ENCODE measurements around the gene ATP10D.
"Not testable (repeated sequence)": the region's sequence is repeated elsewhere in the genome, so short reads cannot be mapped to it uniquely, and the experiment has no call there.

Gene ATP10D

GRCh38 chr4:47528646-47529045 is 43.6 kb downstream of the ATP10D start:
- not testable (repeated sequence) for H3K23ac ChIP-seq (ENCODE audit: low read length)
- WGBS (ENCODE audit: extremely low coverage, insufficient coverage, insufficient read length), result no CpG with 5 or more reads among the region's 3 CpGs

GRCh38 chr4:47530801-47531200 is 45.7 kb downstream of the ATP10D start:
- Histone ChIP-seq H2BK120ac (ENCODE audit: insufficient read depth, low read length, poor library complexity) (peak overlapping the region; percentile 55), H2BK5ac (ENCODE audit: low read depth, low read length, poor library complexity) (peak overlapping the region; percentile 64), H3K9ac (ENCODE audit: low read length) (no peak overlapping the region), H2AK5ac (ENCODE audit: low read length) (no peak overlapping the region), H4K12ac (ENCODE audit: low read depth, low read length) (no peak overlapping the region), H3K36me3 (ENCODE audit: control insufficient read depth in 1 of 2, insufficient read depth in 2 of 2, low read length in 2 of 2) (peaks cover 2 to 12% of the 10 kb centered on the region in 2 experiments), H3K79me1 (ENCODE audit: low read length) (peaks cover 13% of the 10 kb centered on the region), H3K4ac (ENCODE audit: low read depth, low read length) (no peak overlapping the region), H4K8ac (ENCODE audit: low read depth, low read length) (no peak overlapping the region), H3K18ac (ENCODE audit: low read length) (no peak overlapping the region), H3K4me3 (ENCODE audit: low read depth, low read length) (no peak overlapping the region), H3K27ac (ENCODE audit: low read depth, low read length) (peak overlapping the region; percentile 99), H2AFZ (ENCODE audit: insufficient read depth, low read length, poor library complexity) (no peak overlapping the region), H3K14ac (ENCODE audit: low read length) (no peak overlapping the region), H2BK12ac (ENCODE audit: low read length) (no peak overlapping the region), H3K4me1 (ENCODE audit: control insufficient read depth in 1 of 2, insufficient read depth in 2 of 2, low read length in 2 of 2) (peaks cover 9 to 15% of the 10 kb centered on the region in 2 experiments), H3K9me3 (ENCODE audit: insufficient read depth, low read depth, low read length) (no peaks in the 10 kb centered on the region), H4K91ac (ENCODE audit: low read depth, low read length) (peak overlapping the region; percentile 61), H3K23ac (ENCODE audit: low read length) (no peak overlapping the region), H3K27me3 (ENCODE audit: insufficient read depth, low read length) (no peaks in the 10 kb centered on the region), H3K4me2 (ENCODE audit: low read length) (peak overlapping the region; percentile 42), H3K79me2 (ENCODE audit: control insufficient read depth, insufficient read depth, low read length, poor library complexity) (peaks cover 7% of the 10 kb centered on the region)
- DNase-seq, result no peak
- WGBS (ENCODE audit: extremely low coverage, insufficient coverage, insufficient read length), result no CpG with 5 or more reads among the region's 1 CpG

More at GRCh38 chr4:47528646-47529045, 43.6 kb downstream of the ATP10D start:
- H3K9ac ChIP-seq (ENCODE audit: low read length); H3K27me3 ChIP-seq (ENCODE audit: insufficient read depth, low read length); H2AK5ac ChIP-seq (ENCODE audit: low read length); DNase-seq; H3K18ac ChIP-seq (ENCODE audit: low read length); H2BK5ac ChIP-seq (ENCODE audit: low read depth, low read length, poor library complexity); H3K4me2 ChIP-seq (ENCODE audit: low read length); H3K79me2 ChIP-seq (ENCODE audit: control insufficient read depth, insufficient read depth, low read length, poor library complexity); H3K4ac ChIP-seq (ENCODE audit: low read depth, low read length); H2BK12ac ChIP-seq (ENCODE audit: low read length); H4K8ac ChIP-seq (ENCODE audit: low read depth, low read length); H4K91ac ChIP-seq (ENCODE audit: low read depth, low read length); H2AFZ ChIP-seq (ENCODE audit: insufficient read depth, low read length, poor library complexity); H3K14ac ChIP-seq (ENCODE audit: low read length); H3K9me3 ChIP-seq (ENCODE audit: insufficient read depth, low read depth, low read length); H2BK120ac ChIP-seq (ENCODE audit: insufficient read depth, low read length, poor library complexity); H3K4me3 ChIP-seq (ENCODE audit: low read depth, low read length); H4K12ac ChIP-seq (ENCODE audit: low read depth, low read length); H3K27ac ChIP-seq (ENCODE audit: low read depth, low read length): not testable (repeated sequence)
- Histone ChIP-seq H3K36me3 (ENCODE audit: control insufficient read depth in 1 of 2, insufficient read depth in 2 of 2, low read length in 2 of 2) (peaks cover 6 to 10% of the 10 kb centered on the region in 2 experiments), H3K4me1 (ENCODE audit: control insufficient read depth in 1 of 2, insufficient read depth in 2 of 2, low read length in 2 of 2) (peaks cover 9 to 15% of the 10 kb centered on the region in 2 experiments), H3K79me1 (ENCODE audit: low read length) (peaks cover 13% of the 10 kb centered on the region)

- no peak overlapping the region for H3K23ac ChIP-seq (ENCODE audit: low read length)
- peaks cover 7% of the 10 kb centered on the region for H3K79me2 ChIP-seq (ENCODE audit: control insufficient read depth, insufficient read depth, low read length, poor library complexity)
- no peak overlapping the region for H3K9ac ChIP-seq (ENCODE audit: low read length)
- H4K8ac ChIP-seq (ENCODE audit: low read depth, low read length), result peak overlapping the region; percentile 83
- peak overlapping the region; percentile 42 for H3K4me2 ChIP-seq (ENCODE audit: low read length)
- peak overlapping the region; percentile 99 for H2BK12ac ChIP-seq (ENCODE audit: low read length)
- H4K12ac ChIP-seq (ENCODE audit: low read depth, low read length), result no peak overlapping the region
- no CpG with 5 or more reads among the region's 2 CpGs for whole genome bisulfite sequencing (ENCODE audit: extremely low coverage, insufficient coverage, insufficient read length)
- H3K18ac ChIP-seq (ENCODE audit: low read length), result peak overlapping the region; percentile 83
- H3K27ac ChIP-seq (ENCODE audit: low read depth, low read length), result peak overlapping the region; percentile 99
- H2AFZ ChIP-seq (ENCODE audit: insufficient read depth, low read length, poor library complexity), result no peak overlapping the region
- H2BK5ac ChIP-seq (ENCODE audit: low read depth, low read length, poor library complexity), result peak overlapping the region; percentile 94
- peak overlapping the region; percentile 91 for H4K91ac ChIP-seq (ENCODE audit: low read depth, low read length)
- H3K79me1 ChIP-seq (ENCODE audit: low read length), result peaks cover 13% of the 10 kb centered on the region
- no peak overlapping the region for H3K4me3 ChIP-seq (ENCODE audit: low read depth, low read length)
- H2BK120ac ChIP-seq (ENCODE audit: insufficient read depth, low read length, poor library complexity), result peak overlapping the region; percentile 40
- no peak overlapping the region for H2AK5ac ChIP-seq (ENCODE audit: low read length)
- peak; percentile 35 to 79 for DNase-seq
- H3K36me3 ChIP-seq (ENCODE audit: control insufficient read depth in 1 of 2, insufficient read depth in 2 of 2, low read length in 2 of 2), result peaks cover 2 to 12% of the 10 kb centered on the region in 2 experiments
- peak overlapping the region; percentile 67 for H3K14ac ChIP-seq (ENCODE audit: low read length)
- H3K27me3 ChIP-seq (ENCODE audit: insufficient read depth, low read length), result no peaks in the 10 kb centered on the region
- peak overlapping the region; percentile 82 for H3K4ac ChIP-seq (ENCODE audit: low read depth, low read length)
- H3K9me3 ChIP-seq (ENCODE audit: insufficient read depth, low read depth, low read length), result no peaks in the 10 kb centered on the region
- H3K4me1 ChIP-seq (ENCODE audit: control insufficient read depth in 1 of 2, insufficient read depth in 2 of 2, low read length in 2 of 2), result peaks cover 9 to 15% of the 10 kb centered on the region in 2 experiments
Observed at GRCh38 chr4:47531241-47531953, 46.3 kb downstream of the ATP10D start.

- H4K12ac ChIP-seq (ENCODE audit: low read depth, low read length), result no peak overlapping the region
- H3K18ac ChIP-seq (ENCODE audit: low read length), result peak overlapping the region; percentile 83
- no peak overlapping the region for H3K4me2 ChIP-seq (ENCODE audit: low read length)
- H3K27ac ChIP-seq (ENCODE audit: low read depth, low read length), result peak overlapping the region; percentile 99
- H3K9me3 ChIP-seq (ENCODE audit: insufficient read depth, low read depth, low read length), result no peaks in the 10 kb centered on the region
- peak overlapping the region; percentile 40 for H2BK120ac ChIP-seq (ENCODE audit: insufficient read depth, low read length, poor library complexity)
- no peak overlapping the region for H3K4me3 ChIP-seq (ENCODE audit: low read depth, low read length)
- H4K8ac ChIP-seq (ENCODE audit: low read depth, low read length), result peak overlapping the region; percentile 83
- H3K23ac ChIP-seq (ENCODE audit: low read length), result no peak overlapping the region
- H2AFZ ChIP-seq (ENCODE audit: insufficient read depth, low read length, poor library complexity), result no peak overlapping the region
- H2AK5ac ChIP-seq (ENCODE audit: low read length), result peak overlapping the region; percentile 18
- H3K36me3 ChIP-seq (ENCODE audit: control insufficient read depth in 1 of 2, insufficient read depth in 2 of 2, low read length in 2 of 2), result peaks cover 2 to 14% of the 10 kb centered on the region in 2 experiments
- H4K91ac ChIP-seq (ENCODE audit: low read depth, low read length), result peak overlapping the region; percentile 91
- peaks cover 9 to 15% of the 10 kb centered on the region in 2 experiments for H3K4me1 ChIP-seq (ENCODE audit: control insufficient read depth in 1 of 2, insufficient read depth in 2 of 2, low read length in 2 of 2)
- peak overlapping the region; percentile 3 for H3K9ac ChIP-seq (ENCODE audit: low read length)
- peak overlapping the region; percentile 82 for H3K4ac ChIP-seq (ENCODE audit: low read depth, low read length)
- DNase-seq, result no peak
- H3K79me1 ChIP-seq (ENCODE audit: low read length), result peaks cover 13% of the 10 kb centered on the region
- no CpG with 5 or more reads among the region's 2 CpGs for WGBS (ENCODE audit: extremely low coverage, insufficient coverage, insufficient read length)
- H2BK12ac ChIP-seq (ENCODE audit: low read length), result peak overlapping the region; percentile 99
- H3K27me3 ChIP-seq (ENCODE audit: insufficient read depth, low read length), result no peaks in the 10 kb centered on the region
- peak overlapping the region; percentile 94 for H2BK5ac ChIP-seq (ENCODE audit: low read depth, low read length, poor library complexity)
- H3K79me2 ChIP-seq (ENCODE audit: control insufficient read depth, insufficient read depth, low read length, poor library complexity), result peaks cover 7% of the 10 kb centered on the region
- H3K14ac ChIP-seq (ENCODE audit: low read length), result peak overlapping the region; percentile 77
Observed at GRCh38 chr4:47531954-47532321, 46.9 kb downstream of the ATP10D start.
